Liver (tissue), 3 donors: Measurements from ENCODE around the gene AQP3.

Experiments used
- HNF4A ChIP-seq, 2 donors: conservative IDR thresholded peaks; 2 replicates each; pipeline ENCODE4 v1.6.1; 2016; ENCODE audit warnings: antibody characterized with exemption in 2 of 2, mild to moderate bottlenecking in 2 of 2
- YY1 ChIP-seq: IDR thresholded peaks from 2 replicates; pipeline ENCODE4 v1.6.1; 2016; ENCODE audit warnings: antibody characterized with exemption, mild to moderate bottlenecking
- TF ChIP-seq, protein P1 (sequence below): IDR thresholded peaks from 2 replicates; pipeline ENCODE4 v1.6.1; 2016; ENCODE audit warnings: antibody characterized with exemption, mild to moderate bottlenecking
- TF ChIP-seq, protein P2 (sequence below): IDR thresholded peaks from 2 replicates; pipeline ENCODE4 v1.6.1; 2016; ENCODE audit warnings: antibody characterized with exemption
- TF ChIP-seq, protein P3 (sequence below): fragments of 150-350 bp; IDR thresholded peaks from 2 replicates; pipeline ENCODE4 v1.5.1; 2017; ENCODE audit warnings: improper control_type of control experiment, low read depth, low read length; ENCODE audit not compliant: missing input control
- donor health status: healthy.
- donor health status: healthy.

DNA sequence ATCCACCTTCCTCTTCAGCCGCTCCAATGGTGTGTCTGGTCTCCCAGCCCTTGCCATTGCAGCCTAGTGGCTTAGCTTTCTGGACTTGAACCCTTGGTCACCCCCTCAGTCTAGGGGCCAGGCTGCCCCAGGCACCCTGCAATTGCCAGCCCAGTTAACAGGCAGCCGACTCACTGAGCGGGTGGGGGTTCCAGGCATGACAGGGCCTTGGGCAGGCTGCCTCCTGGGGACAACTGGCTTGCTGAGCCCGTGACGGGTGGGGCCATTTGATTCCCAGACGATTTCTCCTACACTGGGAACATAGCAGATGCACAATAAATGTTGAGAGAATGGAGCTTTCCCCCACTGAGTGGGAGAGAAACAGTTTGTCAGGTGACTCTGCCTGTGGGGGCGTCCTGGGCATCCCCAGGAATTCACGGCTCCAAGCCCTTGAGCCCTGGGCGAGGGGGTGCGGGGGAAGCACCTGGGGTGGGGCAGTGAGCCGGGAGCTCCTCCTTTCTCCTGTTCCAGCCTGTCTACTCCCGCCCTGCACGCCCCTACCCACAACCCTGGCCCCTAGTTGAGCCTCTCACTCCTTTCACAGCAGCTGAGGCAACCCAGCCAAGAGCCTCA is 32.4 kb downstream of the AQP3 start:
- TF ChIP-seq, protein P1, sequence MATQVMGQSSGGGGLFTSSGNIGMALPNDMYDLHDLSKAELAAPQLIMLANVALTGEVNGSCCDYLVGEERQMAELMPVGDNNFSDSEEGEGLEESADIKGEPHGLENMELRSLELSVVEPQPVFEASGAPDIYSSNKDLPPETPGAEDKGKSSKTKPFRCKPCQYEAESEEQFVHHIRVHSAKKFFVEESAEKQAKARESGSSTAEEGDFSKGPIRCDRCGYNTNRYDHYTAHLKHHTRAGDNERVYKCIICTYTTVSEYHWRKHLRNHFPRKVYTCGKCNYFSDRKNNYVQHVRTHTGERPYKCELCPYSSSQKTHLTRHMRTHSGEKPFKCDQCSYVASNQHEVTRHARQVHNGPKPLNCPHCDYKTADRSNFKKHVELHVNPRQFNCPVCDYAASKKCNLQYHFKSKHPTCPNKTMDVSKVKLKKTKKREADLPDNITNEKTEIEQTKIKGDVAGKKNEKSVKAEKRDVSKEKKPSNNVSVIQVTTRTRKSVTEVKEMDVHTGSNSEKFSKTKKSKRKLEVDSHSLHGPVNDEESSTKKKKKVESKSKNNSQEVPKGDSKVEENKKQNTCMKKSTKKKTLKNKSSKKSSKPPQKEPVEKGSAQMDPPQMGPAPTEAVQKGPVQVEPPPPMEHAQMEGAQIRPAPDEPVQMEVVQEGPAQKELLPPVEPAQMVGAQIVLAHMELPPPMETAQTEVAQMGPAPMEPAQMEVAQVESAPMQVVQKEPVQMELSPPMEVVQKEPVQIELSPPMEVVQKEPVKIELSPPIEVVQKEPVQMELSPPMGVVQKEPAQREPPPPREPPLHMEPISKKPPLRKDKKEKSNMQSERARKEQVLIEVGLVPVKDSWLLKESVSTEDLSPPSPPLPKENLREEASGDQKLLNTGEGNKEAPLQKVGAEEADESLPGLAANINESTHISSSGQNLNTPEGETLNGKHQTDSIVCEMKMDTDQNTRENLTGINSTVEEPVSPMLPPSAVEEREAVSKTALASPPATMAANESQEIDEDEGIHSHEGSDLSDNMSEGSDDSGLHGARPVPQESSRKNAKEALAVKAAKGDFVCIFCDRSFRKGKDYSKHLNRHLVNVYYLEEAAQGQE: no peak
- TF ChIP-seq, protein P2, sequence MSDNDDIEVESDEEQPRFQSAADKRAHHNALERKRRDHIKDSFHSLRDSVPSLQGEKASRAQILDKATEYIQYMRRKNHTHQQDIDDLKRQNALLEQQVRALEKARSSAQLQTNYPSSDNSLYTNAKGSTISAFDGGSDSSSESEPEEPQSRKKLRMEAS: no peak
- TF ChIP-seq, protein P3, sequence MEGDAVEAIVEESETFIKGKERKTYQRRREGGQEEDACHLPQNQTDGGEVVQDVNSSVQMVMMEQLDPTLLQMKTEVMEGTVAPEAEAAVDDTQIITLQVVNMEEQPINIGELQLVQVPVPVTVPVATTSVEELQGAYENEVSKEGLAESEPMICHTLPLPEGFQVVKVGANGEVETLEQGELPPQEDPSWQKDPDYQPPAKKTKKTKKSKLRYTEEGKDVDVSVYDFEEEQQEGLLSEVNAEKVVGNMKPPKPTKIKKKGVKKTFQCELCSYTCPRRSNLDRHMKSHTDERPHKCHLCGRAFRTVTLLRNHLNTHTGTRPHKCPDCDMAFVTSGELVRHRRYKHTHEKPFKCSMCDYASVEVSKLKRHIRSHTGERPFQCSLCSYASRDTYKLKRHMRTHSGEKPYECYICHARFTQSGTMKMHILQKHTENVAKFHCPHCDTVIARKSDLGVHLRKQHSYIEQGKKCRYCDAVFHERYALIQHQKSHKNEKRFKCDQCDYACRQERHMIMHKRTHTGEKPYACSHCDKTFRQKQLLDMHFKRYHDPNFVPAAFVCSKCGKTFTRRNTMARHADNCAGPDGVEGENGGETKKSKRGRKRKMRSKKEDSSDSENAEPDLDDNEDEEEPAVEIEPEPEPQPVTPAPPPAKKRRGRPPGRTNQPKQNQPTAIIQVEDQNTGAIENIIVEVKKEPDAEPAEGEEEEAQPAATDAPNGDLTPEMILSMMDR: no peak
- no peak for TF ChIP-seq YY1
- no peak for TF ChIP-seq HNF4A (conservative IDR thresholded peaks at IDR 0.05)
